Astrocyte of the hippocampus (primary cell): ENCODE data around the gene SLC24A4.

ENCODE experiments used
- DNase-seq: peaks from one replicate; pipeline ENCODE4 v3.0.0; 2011; ENCODE audit warnings: low read depth, low spot score

Gene SLC24A4

DNA sequence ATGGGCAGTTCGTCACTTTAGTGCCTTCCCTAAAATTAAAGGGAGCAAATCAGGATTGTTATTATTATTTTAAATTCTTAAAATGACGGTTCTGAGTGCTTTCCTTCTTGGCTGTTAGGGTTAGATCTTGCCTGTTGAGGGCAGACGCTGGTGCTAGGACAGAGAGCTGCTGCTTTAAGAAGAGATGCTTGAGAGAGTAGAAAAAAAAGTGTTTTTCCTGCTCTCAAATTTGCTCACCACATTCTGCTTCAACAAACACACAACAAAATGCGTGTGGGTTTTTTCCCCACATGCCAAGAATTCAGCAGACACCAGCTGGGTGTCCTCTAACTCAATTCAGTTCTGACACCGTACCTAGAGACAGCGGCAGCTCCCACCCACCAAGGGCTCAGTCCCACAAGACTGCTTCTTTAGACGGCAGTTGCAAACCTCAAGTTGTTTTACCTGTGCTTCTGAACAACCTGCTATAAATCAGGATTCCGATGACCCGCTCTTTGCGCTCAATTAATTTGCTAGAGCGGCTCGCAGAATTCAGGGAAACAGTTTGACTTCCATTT lies 114.8 kb downstream of the SLC24A4 start:
- DNase-seq, result no peak

DNA sequence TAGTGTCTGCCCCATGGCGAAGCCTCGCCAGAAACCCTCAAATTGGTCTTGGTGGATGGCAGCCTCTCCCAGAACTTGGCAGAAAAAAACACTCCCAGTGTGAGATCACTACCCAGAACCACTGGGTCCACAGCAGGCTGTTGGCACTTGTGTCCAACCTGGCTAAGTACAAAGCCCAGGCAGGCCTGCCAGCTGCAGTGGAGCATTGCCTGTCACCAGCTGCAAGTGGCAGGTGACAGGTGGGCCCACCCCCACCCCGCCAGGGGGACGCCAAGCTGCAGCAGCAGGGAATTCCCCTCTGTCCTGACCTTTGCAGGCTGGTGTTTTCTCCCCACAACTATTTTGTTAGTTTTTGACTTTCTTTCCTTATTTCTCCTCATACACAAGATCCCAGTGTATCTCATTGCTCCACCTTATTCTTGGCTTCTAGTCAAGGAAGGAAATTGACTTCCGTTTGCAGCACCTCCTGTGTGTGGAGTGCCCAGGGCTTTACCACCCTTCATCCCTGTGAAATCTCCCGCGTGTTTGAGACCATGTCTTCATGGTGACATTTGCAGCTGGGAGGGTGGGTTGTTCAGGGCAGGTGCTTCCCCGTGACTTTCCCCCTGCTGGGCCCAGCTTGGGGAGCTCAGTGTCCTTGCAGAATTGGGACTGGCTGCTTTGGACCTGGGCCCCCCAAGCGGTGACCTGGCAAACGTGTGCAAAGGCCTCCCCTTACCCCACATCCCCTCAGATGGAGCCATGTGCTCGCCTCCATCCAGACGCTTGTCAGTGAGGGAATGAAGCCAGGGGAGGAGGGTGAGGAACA lies 116.8 kb downstream of the SLC24A4 start:
- DNase-seq, result no peak

DNA sequence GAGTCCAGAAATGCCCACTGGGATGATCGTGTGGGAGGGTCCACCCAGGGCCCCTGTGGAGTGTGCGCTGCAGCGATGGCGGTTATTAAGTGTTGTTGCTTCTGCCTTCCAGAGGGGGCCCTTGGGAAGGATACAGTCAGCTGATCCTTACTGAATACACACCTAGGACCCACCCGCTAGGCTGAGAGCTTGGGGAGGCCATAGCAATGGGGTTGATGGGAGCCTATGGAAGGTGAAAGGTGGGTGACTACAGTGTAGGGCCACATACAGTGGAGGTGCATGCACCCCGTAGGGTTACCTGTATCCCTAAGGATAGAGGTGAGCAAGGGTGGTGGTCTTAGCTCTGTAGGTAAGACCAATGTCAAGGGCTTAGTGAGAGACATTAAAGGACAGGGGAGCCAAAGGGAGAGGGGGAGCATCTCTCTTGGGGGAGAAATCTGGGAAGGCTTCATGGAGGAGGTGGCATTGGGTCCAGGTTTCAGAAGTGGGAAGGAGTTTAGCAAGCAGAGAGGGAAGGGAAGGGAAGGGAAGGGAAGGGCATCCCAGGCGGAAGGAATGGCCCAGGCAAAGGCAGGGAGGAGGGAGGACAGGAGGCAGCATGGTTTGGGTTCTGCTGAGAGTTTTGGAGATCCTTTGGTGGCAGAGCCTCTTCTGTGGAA lies 117.5 kb downstream of the SLC24A4 start:
- DNase-seq, result no peak

GRCh38 chr14:92441751-92442504 lies 119.0 kb downstream of the SLC24A4 start:
- no peak for DNase-seq

- DNase-seq, result no peak
Measured at GRCh38 chr14:92443167-92443566, 120.2 kb downstream of the SLC24A4 start.

- DNase-seq, result no peak
Measured at GRCh38 chr14:92443741-92444140, 120.8 kb downstream of the SLC24A4 start.

DNA sequence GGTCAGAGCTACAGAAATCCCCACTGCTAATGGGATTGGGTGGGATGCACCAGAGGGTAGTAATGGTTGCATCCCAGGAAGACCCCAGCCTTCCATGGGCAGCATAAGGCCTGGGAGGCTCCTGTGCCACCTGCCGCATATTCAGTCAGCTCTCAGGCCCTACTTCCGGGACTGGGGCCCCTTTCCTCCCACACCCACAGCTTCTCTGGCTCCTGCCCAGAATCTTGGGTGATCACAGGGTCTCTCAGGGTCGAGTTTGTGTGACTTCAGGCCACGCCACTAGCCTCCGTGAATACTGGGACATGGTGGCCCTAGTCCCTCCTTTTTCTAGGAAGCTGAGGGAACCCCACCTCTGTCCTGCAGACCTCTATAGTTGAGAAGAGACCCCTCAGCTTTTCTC lies 123.8 kb downstream of the SLC24A4 start:
- no peak for DNase-seq

GRCh38 chr14:92447416-92448197 lies 124.6 kb downstream of the SLC24A4 start:
- DNase-seq, result no peak

DNA sequence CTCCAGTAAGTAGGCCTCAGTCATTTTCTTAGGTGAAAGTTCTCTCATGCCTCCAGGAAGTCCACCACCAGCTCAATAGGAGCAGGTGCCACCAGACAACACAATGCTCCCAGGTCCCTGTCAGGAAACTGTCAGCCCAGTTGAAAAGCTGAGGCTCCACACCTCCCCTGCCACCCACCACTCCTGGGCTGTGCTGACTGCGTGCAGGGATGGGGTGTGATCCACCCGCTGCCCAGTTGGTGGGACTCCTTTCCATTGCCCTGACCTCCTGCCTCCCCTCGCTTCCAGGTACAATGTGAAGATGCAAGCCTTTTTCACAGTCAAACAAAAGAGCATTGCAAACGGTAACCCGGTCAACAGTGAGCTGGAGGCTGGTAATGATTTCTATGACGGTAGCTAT lies 125.8 kb downstream of the SLC24A4 start:
- no peak for DNase-seq

DNA sequence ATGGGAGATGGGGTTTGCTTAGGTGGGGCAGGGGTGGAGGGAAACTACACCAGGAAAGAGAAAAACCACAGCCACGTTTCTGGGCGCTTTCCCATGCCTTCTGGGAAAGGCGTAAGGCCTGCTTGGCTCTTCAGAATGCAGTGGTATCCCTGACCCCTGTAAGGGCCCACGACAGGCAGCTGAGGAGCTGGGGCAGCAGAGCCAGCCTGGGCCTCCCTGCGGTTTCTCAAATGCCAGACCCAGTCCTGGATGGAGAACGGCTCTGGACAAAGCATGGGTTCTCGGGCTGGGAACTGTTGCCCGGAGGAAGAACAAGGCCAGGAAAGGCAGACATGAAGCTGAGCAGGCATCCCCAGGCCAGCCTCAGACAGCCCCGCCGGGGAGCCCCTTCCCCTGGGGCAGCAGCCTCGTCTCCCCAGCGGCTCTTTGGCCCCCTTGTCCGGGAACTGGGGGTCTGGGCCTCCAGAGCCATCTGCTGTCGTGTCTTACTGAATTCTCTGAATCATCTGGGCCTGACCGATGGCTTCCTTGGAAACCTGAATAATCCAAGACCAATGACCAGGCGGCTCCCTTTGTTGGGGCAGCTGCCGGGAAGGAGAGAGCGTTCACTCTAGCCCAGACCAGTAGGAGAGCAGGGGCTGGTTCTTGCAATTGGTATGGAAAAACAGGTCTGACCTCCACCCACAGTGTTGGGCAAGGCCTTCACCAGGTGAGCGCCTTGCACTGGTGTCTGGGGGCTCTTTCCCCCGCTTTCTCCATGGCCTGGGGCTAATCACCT lies 126.6 kb downstream of the SLC24A4 start:
- no peak for DNase-seq

- no peak for DNase-seq
Measured at GRCh38 chr14:92450351-92451070, 127.5 kb downstream of the SLC24A4 start.

DNA sequence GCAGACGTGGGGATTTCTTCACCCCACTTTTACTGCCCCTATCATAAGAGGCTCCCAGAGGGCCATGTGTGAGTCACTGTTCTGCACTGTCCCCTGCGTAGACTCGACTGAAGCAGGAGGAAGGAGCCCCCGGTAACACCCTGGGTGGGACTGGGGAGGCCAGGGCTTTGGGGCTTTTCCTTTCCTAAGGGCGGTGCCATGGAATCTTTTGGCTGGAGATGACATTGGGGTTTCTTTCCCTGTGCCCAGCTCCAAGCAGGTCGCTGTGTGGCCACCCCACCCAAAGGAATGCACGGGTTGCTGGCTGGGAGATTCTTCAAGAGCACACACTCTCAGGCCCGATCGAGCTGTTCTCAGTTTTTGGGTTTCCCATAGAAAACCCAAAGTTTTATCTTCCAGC lies 128.3 kb downstream of the SLC24A4 start:
- DNase-seq, result no peak

- DNase-seq, result no peak
Measured at GRCh38 chr14:92451755-92452154, 128.8 kb downstream of the SLC24A4 start.

DNA sequence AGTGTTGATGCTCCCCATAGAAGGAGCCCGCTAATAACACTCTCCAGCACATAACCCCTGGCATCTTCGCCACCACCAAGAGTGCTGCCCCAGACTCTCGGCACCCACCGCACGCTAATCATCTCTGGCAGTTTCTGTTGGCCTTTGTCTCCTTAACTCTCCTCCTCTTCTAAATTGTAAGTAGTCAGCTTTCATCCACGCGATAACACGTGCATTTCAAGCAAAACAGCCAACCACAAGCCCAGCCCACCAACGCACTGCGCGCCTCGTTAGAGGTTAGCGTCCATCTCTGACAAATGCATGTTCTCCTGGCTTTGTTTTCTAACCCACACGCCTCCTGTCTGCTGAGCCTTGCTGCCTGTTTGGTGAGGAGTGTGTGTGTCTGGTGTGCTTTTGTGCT lies 129.5 kb downstream of the SLC24A4 start:
- no peak for DNase-seq

DNA sequence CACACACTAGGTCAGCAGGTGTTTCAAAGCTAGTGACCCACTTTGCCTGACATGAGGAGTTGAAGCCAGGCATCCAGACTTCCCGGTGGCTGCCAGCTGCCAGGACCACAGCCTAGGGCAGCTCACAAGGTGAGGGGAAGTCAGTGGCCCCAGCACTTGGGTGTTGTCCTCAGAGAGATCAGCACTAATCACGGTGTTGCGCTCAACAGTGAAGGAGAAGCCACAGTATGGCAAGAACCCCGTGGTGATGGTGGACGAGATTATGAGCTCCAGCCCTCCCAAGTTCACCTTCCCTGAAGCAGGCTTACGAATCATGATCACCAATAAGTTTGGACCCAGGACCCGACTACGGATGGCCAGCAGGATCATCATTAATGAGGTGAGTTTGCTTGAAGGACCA lies 130.7 kb downstream of the SLC24A4 start:
- no peak for DNase-seq

DNA sequence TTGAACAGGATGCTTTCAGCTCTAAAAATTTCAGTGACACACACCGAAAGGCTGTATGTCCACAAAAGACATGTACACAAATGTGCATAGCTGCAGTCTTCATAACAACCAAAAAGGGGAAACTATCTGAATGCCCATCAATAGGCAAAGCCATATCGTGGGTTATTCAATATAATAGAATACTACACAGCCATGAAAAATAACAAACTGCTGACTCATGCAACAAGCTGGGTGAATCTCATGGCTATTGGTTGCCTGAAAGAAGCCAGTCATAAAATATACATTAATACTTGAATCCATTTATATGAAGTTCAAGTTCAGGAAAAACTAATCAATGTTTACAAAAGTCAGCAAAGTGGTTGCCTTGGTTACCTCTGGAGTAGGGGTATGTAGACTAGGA lies 132.3 kb downstream of the SLC24A4 start:
- DNase-seq, result no peak

DNA sequence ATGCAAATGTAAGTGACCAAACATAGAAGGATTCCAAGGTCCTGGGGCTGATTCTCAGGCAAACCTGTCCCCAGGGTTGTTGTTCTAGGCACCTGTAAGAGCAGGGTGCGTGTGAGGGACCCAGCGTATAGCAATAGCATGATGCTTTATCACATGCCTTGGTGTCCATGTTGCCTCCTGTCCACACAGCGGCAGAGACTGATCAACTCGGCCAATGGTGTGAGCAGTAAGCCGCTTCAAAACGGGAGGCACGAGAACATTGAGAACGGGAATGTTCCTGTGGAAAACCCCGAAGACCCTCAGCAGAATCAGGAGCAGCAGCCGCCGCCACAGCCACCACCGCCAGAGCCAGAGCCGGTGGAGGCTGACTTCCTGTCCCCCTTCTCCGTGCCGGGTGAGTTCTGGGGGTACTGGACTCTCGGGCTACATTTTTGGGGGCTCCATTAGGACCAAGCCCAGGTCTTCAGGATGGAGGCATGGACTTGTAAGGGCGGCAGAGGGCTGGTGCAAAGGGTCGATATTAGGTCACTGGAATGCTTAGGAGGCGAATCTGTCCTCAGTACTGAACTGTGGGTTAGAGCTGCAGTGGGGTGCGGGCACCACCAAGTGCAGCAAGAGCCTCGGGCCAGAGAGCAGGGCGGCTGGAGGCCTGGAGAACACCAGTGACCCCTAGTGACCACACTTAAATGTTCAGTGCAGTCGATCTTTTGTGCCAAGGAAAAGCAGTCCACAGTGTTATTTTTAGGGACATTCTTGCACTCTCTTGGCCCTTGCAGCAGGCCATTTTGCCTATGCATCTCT lies 133.4 kb downstream of the SLC24A4 start:
- DNase-seq, result peak; percentile 78

GRCh38 chr14:92457016-92457565 lies 134.1 kb downstream of the SLC24A4 start:
- DNase-seq, result no peak
